HepG2 (cell line): ENCODE data around the gene WDR93. TPM values are rescaled to one million over a fixed set of nuclear protein-coding genes. Genes with fewer than 3 reads are reported as not detected.

Experiments
- ASH2L ChIP-seq: fragments of 300-600, 200-600 bp; sonication (generic); IDR thresholded peaks from 2 replicates; pipeline ENCODE4 v1.7.0; 2017; ENCODE audit warnings: low read depth, mild to moderate bottlenecking, moderate library complexity, mixed read lengths, low read length; ENCODE audit not compliant: insufficient read length
- DNMT3B ChIP-seq: conservative IDR thresholded peaks from 2 replicates; pipeline ENCODE4 v1.6.1; 2016; ENCODE audit warnings: missing biosample characterization, control low read depth
- KIAA2018 ChIP-seq: sonication (generic); formaldehyde crosslinking; IDR thresholded peaks from 2 replicates; pipeline ENCODE4 v1.5.0; 2020; ENCODE audit warnings: mild to moderate bottlenecking, missing genetic modification reagents, borderline replicate concordance
- MED1 ChIP-seq: sonication (generic); formaldehyde crosslinking; IDR thresholded peaks from 2 replicates; pipeline ENCODE4 v1.4.0; 2020; ENCODE audit warnings: missing genetic modification reagents
- PHF20 ChIP-seq: sonication (generic); formaldehyde crosslinking; IDR thresholded peaks from 2 replicates; pipeline ENCODE4 v1.5.0; 2020; ENCODE audit warnings: mild to moderate bottlenecking, missing genetic modification reagents
- SMARCC2 ChIP-seq: fragments of 450-650 bp; IDR thresholded peaks from 2 replicates; pipeline ENCODE4 v1.6.1; 2017; ENCODE audit warnings: antibody characterized with exemption, mild to moderate bottlenecking
- TOE1 ChIP-seq: sonication (generic); formaldehyde crosslinking; IDR thresholded peaks from 2 replicates; pipeline ENCODE4 v1.4.0; 2020; ENCODE audit warnings: mild to moderate bottlenecking, missing genetic modification reagents
- ZNF292 ChIP-seq: sonication (generic); formaldehyde crosslinking; IDR thresholded peaks from 2 replicates; pipeline ENCODE4 v1.8.1; 2022; ENCODE audit warnings: mild to moderate bottlenecking, low read depth, missing genetic modification reagents, borderline replicate concordance
- ZNF333 ChIP-seq: sonication (generic); formaldehyde crosslinking; IDR thresholded peaks from 2 replicates; pipeline ENCODE4 v1.4.0; 2020; ENCODE audit warnings: mild to moderate bottlenecking, missing genetic modification reagents, borderline replicate concordance
- ZNF501 ChIP-seq: sonication (generic); formaldehyde crosslinking; IDR thresholded peaks from 2 replicates; pipeline ENCODE4 v1.5.1; 2020; ENCODE audit warnings: mild to moderate bottlenecking, moderate library complexity, missing genetic modification reagents
- ZNF577 ChIP-seq: sonication (generic); formaldehyde crosslinking; IDR thresholded peaks from 2 replicates; pipeline ENCODE4 v1.4.0; 2020; ENCODE audit warnings: mild to moderate bottlenecking, low read depth, missing genetic modification reagents, borderline replicate concordance
- ZNF619 ChIP-seq: sonication (generic); formaldehyde crosslinking; IDR thresholded peaks from 2 replicates; pipeline ENCODE4 v1.4.0; 2020; ENCODE audit warnings: mild to moderate bottlenecking, missing genetic modification reagents
- polyA plus RNA-seq, 8 experiments: library from polyadenylated mRNA; depleted of rRNA in 3 of 8; stranded (reverse) in 7 of 8; unstranded in 1 of 8; fragments of >200 nt; fragmentation: Illumina TruSeq in 4 of 8; extraction: Trizol in 4 of 8; gene quantifications; 2 replicates each; pipeline versions ENCODE4 v1.2.1 to v1.2.3, GENCODE V29; 2011 to 2016; ENCODE audit warnings: low read depth in 4 of 8, missing spikeins in 1 of 8, mixed read lengths in 1 of 8; ENCODE audit not compliant: insufficient read depth in 1 of 8
- total RNA-seq, 5 experiments: library from RNA; depleted of rRNA; stranded (reverse); fragments of >200 nt; fragmentation: Illumina TruSeq; extraction: Trizol; gene quantifications; 2 replicates each; pipeline ENCODE4 v1.2.3, GENCODE V29; 2016; ENCODE audit warnings: low read depth in 1 of 5
- TF ChIP-seq, protein P1 (sequence below): sonication (generic); formaldehyde crosslinking; IDR thresholded peaks from 2 replicates; pipeline ENCODE4 v1.4.0; 2020; ENCODE audit warnings: missing genetic modification reagents, low read depth, mild to moderate bottlenecking, borderline replicate concordance
- TF ChIP-seq, protein P2 (sequence below): sonication (generic); formaldehyde crosslinking; IDR thresholded peaks from 2 replicates; pipeline ENCODE4 v1.4.0; 2020; ENCODE audit warnings: low read depth, mild to moderate bottlenecking, missing genetic modification reagents

Gene WDR93
- total and polyA plus RNA-seq, 2 of the 13 experiments (the other 11 are each of a cell fraction or from before 2014, with no cell fraction given) = 0.07 TPM; not detected in 1

DNA sequence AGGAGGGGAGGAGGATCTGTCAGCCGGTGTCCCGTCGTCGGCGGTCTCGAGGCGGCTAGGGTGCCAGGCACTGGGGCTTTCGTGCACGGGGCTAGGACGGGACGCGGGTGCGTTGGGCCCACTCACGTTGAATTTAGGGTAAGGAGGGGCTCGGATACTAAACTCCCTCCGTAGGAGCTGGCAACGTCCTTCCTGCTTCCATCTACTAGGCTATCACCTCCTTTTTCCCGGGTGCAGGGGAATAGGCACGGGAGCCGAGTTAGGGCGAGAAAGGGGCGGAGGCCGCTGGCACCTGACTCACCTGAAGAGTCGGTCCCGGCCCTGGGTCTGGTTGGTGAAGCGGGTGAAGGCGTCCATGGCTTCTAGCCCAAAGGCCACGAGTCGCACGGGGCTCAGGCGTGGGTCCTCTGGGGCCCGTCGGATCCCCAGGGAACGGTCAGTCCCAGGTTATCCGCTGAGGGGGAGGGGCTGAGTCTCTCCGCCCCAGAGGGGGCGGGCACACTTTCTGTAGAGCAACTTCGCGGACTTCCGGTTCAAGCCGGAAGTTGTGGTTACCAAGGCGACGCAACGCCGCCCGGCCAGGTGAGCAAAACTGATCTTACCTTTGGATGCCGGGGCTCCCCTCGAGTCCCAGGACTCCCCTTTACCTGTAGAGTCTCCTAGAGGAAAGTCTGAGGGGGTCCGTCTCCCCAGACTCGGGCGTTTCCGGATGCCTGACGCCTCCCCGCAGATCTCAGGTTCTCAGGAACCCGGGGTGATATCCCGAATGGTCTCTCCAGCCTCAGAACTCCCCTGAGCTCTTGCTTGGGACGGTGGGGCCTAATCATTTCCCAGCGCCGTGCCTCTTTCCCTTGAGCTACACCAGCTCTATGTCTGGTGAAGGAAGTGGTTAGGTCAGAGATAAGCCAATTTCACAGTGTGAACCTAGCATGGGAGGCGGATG lies at the start of gene WDR93, which contains the start of gene PEX11A (continued):
- TF ChIP-seq ZNF292 (0 out of 2 replicates have a peak, but pooled peaks have one; percentile 30), PHF20 (peak; percentile 76), SMARCC2 (no peak), KIAA2018 (CRISPR knock-in tag) (no peak), ZNF577 (CRISPR knock-in tag) (no peak), DNMT3B (CRISPR knock-in tag) (0 out of 2 replicates have a peak, but pooled peaks have one; percentile 69), MED1 (no peak), ZNF619 (CRISPR knock-in tag) (no peak), TOE1 (CRISPR knock-in tag) (no peak), ZNF333 (0 out of 2 replicates have a peak, but pooled peaks have one; percentile 20), ASH2L (peak; percentile 56), ZNF501 (CRISPR knock-in tag) (peak; percentile 74)
- TF ChIP-seq, protein P1, sequence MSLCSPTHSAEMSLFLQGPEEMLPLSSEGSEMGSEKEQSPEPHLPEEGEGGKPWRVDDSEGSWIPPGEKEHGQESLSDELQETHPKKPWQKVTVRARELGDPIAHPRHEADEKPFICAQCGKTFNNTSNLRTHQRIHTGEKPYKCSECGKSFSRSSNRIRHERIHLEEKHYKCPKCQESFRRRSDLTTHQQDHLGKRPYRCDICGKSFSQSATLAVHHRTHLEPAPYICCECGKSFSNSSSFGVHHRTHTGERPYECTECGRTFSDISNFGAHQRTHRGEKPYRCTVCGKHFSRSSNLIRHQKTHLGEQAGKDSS (CRISPR knock-in tag) = peak; percentile 81; the same call in 1 of the 2 replicates
- TF ChIP-seq, protein P2, sequence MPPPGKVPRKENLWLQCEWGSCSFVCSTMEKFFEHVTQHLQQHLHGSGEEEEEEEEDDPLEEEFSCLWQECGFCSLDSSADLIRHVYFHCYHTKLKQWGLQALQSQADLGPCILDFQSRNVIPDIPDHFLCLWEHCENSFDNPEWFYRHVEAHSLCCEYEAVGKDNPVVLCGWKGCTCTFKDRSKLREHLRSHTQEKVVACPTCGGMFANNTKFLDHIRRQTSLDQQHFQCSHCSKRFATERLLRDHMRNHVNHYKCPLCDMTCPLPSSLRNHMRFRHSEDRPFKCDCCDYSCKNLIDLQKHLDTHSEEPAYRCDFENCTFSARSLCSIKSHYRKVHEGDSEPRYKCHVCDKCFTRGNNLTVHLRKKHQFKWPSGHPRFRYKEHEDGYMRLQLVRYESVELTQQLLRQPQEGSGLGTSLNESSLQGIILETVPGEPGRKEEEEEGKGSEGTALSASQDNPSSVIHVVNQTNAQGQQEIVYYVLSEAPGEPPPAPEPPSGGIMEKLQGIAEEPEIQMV (CRISPR knock-in tag) = no peak
